Activated T-cell treated with anti-CD3 and anti-CD28 coated beads, Interleukin-2, amount 50 U/mL, for 48 hours (primary cell): ENCODE results near the gene SLC25A21.

Source experiments
- DNase-seq, 2 experiments: peaks; one replicate each; pipeline ENCODE4 v3.0.0-alpha.2; 2020

The SLC25A21 gene

DNA sequence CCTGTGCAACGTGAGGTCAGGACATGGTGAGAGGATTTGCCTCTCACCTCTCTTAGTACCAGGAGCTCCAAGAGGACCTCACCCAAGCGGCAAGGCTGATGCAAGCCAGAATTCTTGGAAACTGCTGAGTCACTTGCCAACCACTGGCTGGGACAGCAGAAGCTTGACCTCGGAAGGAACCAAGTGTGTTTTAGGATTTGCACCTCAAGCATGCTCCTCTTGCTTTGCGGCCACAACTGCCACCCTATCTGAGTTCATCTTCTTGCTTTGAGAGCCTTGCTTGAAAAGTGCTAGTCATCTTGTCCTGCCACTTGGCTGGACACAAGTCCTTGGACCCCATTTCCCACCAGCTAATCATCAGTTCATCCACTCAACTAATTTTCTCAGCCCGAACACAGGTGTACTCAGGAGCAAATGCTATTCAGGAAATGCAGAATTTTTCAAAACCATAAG, 195.8 kb downstream of the SLC25A21 start:
- DNase-seq, result no peak

GRCh38 chr14:36975834-36976233, 196.6 kb downstream of the SLC25A21 start:
- DNase-seq, result no peak

DNA sequence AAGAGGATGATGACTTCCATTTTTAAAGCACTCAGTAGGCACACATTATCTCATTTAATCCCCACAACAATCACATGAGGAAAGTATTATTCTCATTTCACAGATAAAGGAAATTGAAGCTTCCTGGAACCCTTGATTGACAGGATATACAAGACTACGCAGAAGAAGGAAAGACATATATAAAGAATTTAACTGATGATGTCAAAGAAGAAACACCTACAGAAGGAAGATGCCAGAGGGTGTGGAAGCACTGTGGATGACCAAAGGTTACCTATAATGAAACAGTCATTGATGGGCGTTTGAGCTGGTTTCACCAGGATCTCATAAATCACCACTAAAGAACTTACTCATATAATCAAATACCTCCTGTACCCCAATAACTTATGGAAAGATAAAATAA, 197.4 kb downstream of the SLC25A21 start:
- no peak for DNase-seq

GRCh38 chr14:36973806-36974442, 198.5 kb downstream of the SLC25A21 start:
- no peak for DNase-seq

DNA sequence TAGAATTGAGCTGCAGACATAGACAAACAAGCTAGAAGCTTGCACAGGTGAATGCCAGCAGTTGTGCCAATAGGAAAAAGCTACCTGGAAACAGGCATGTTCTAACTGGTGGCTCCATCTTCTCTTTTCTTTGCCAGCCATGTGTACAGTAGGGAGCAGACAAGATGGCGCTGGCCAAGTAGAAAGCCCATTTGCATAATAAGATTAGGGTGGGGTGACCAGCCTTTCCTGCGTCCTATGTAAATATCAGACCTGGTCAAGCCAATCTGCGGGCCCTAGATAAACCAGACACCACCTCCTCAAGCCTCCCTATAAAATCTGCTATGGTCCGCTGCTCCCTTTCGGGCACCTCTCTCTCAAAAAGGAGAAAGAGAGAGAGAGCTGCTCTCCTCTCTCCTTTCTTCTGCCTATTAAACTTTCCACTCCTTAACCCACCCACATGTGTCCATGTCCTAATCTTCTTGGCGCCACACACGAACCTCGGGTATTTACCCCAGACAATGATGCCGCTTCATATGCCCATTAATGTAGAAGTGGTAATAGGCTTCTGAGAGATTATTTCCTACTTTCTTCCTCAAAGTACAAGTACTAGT, 201.0 kb downstream of the SLC25A21 start:
- DNase-seq, result no peak

- DNase-seq, result no peak
Measured at GRCh38 chr14:36967892-36968555, 204.4 kb downstream of the SLC25A21 start.

- DNase-seq, result no peak
Measured at GRCh38 chr14:36955967-36956366, 216.4 kb downstream of the SLC25A21 start.

GRCh38 chr14:36955376-36955775, 217.0 kb downstream of the SLC25A21 start:
- DNase-seq, result no peak

DNA sequence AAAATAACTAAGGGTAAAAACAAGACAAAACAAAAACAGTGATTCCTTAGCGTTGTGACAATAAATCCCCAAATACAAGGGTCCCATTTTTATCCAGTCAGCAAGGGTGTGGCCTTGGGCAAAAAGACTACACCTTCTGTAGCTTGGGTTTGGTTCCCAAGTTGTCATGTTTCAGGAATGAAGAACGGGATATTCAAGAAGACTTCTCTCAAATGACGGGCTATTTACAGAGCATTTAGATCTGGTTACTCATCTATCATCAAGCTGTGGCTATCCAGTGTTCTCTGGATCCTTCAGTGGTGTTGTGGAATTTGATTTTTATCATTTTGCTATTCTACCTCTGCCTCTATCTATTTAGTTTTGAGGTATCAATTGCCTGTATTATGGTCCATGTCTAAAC, 219.7 kb downstream of the SLC25A21 start:
- no peak for DNase-seq

DNA sequence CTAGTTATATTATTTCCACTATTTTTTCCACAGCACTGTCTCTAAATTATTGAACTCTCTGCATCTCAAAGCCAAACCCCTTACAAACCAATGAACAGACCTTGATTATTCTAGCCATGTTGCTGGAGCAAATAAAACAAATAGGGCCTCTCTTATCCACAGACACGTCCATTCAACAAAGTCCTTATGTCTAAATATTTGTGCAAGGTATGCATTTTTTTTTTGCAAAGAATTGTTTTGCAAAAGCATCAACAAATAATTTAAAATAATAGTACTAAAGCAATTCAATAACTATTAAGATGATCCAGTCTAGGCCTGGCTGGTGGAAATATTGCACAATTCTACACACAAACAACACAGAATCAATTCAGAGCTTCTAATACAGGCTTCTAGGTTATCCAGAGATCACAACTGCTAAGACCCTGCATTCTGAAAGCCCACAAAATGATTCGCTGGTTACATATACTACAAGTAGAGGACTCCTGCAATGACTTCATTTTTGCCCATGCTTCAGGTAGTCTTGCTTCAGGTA, 221.0 kb downstream of the SLC25A21 start:
- DNase-seq, result no peak

- DNase-seq, result no peak
Measured at GRCh38 chr14:36950812-36951211, 221.6 kb downstream of the SLC25A21 start.

DNA sequence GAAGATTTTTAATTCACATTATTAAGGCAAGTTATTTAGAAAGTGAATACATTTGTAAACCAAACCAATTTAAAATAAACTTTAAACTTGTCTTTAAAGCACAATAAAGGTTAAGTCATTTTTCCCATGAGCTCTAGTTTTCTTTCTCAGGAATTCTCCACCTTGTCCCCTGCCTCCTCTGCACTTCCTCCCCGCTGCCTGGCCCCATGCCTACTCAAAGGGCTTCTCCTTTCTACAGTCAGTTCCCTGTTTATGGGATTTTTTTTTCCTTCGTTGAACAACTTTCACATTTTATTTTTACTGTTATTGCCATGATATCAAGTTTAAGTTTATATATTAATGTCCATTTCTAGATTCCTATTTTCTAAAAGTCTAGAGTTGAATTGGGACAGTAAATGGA, 223.0 kb downstream of the SLC25A21 start:
- DNase-seq, result no peak

GRCh38 chr14:36948157-36948859, 224.1 kb downstream of the SLC25A21 start:
- DNase-seq, result no peak

- no peak for DNase-seq
Measured at GRCh38 chr14:36947362-36947761, 225.0 kb downstream of the SLC25A21 start.

DNA sequence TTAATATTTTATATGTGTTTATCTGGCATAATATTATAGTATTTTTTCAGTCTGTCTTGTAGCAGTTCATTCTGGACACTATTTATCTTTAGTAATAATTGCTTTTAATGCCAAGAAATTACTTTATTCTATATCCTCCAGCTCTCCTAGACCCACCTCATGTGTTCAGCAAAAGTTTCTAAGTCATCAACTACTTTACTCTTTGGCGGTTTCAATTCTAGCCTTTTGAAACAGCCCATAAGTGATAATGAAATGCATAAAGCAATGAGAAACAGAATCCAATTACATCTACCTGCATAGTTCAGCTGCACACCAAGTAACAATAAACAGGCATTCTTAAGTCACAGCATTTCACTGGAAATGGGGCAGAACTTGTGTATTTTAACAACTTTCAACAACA, 225.5 kb downstream of the SLC25A21 start:
- no peak for DNase-seq

DNA sequence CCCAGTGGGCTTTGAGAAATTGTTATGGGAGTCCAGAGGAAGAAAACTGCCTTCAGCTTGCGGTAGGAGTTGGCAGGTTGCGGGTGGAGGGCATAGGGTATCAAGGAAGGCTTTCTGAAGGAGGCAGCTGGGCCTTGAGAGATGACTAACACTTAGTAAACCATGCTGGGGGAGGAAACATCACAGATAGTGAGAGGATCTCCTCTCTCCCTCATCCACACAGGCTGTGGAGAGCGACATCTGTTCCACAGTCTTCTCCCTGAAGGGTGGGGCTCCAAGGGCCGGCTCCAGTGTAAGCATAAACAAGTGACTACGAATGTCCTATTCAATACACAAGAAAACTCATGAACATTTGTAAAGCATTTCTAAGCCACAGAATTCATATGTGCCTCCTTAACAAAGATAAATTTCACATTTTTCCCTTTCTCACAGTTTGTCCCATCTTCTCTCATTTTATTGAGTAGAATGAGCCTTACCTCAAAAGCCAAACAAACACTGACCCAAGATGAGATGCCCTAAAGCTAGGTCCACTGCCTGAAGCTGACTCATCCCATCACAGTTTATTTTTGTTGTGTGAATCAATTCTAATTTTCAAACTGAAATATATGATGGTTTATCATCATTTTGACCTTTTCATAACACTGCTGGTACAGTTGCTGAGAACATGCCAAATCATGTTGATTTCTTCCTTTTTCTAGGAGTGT, 227.9 kb downstream of the SLC25A21 start:
- no peak for DNase-seq

DNA sequence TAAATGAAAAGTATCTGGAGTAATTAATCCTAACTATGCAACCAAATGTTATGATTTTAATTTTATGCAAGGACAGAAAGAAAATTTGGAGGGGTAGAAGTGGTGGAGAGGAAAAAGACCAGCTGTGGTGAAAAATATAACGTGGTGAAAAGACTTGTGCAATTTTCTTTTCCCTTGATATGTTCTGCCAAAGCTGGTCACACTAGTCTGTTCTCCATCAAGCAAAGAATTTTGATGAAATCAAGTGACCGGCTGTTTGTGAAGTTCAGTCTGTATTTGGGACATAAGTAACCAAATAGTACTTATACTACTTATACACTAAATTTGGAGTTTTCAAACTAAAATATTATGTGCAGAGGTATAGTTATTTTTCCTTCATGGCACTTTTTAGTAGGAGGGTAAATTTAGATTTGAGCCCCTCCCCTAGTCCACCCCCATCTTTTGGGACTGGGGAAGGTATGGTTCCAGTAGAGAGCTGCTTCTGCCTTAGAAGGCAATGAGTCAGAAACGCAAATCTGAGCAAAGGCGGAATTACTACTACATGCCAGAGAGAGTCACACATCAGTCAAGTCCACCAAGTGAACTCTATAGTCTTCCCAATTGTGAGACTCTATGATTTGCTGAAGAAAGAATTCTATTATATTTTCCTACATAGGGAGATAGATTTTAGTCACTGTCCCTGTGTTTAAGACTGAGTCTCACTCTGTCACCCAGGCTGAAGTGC, 229.7 kb downstream of the SLC25A21 start:
- DNase-seq, result no peak

- DNase-seq, result peak; percentile 71 to 75
Measured at GRCh38 chr14:36941783-36942521, 230.5 kb downstream of the SLC25A21 start.

DNA sequence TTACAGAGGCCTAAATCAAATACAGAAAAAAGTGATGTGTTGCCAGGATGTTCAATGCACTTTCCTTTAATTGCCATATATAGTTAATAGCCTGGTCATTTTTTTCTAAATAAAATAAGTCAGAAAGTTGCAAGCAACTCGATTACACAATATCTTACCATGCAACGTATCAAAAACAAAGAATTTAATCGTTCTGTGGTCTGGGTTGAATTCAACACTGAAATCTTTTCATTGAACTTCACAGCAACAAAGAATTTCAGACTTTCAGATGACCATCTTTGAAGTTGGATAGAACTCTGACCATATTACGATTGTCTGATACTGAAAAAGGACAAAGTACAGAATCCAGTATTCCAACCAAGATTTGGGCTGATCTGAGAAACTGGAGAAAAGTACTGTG, 231.9 kb downstream of the SLC25A21 start:
- DNase-seq, result no peak

GRCh38 chr14:36939265-36939664, 233.1 kb downstream of the SLC25A21 start:
- DNase-seq, result no peak

DNA sequence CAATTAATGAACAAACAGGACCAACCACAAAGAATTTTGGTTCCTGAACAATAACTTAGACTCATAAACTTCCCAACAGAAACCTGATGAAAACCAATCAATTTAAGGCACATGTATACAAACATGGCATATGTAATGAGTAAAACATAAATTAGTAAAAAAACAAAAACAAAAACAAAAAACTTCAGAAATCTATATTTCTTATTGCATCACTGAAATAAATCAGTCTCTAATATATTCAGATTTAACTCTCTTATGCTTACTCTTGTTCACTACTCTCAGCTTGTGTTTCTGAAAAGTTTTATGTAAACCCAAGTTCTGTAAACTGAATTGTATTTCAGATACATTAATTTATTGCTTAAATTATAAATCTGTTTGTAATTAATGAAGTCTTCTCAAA, 233.7 kb downstream of the SLC25A21 start:
- no peak for DNase-seq
